SK-N-SH (cell line): Measurements from ENCODE around the gene RAB4B. TPM values are rescaled to one million over a fixed set of nuclear protein-coding genes. Genes with fewer than 3 reads are reported as not detected.
"Not testable (repeated sequence)": the region's sequence is repeated elsewhere in the genome, so short reads cannot be mapped to it uniquely, and the experiment has no call there.

ENCODE experiments used
- CTCF ChIA-PET: fragments of 300-600, 350-600 bp; formaldehyde crosslinking; extraction: SDS; loops from one replicate; lab custom pipeline; 2021; lab: Yijun Ruan, JAX
- POLR2A ChIA-PET: fragments of 350-600 bp; sonication (Branson Sonifier 250); formaldehyde crosslinking; extraction: SDS; loops from one replicate; lab custom pipeline; 2020; ENCODE audit warnings: antibody characterized with exemption, inconsistent platforms; lab: Yijun Ruan, JAX
- DNase-seq: peaks from one replicate; pipeline ENCODE4 v3.0.0; 2012
- H2AFZ ChIP-seq: fragments of 200-600 bp; sonication (generic); 2 replicates; pipeline ENCODE4 v1.8.1; 2016; ENCODE audit warnings: antibody characterized with exemption, mild to moderate bottlenecking, low read depth
- H3F3A ChIP-seq: fragments of 200-600 bp; sonication (generic); replicated peaks from 2 replicates; pipeline ENCODE3; 2016; ENCODE audit warnings: antibody characterized with exemption, mild to moderate bottlenecking; ENCODE audit not compliant: insufficient read depth
- H3K27ac ChIP-seq, 2 experiments: fragments of 200-500 bp in 1 of 2; fragments of 200-600 bp in 1 of 2; sonication (Bioruptor generic) in 1 of 2; sonication (generic), shearing (Covaris generic) in 1 of 2; 2 replicates each; pipeline versions ENCODE4 v1.5.1 to v1.6.1; 2014 to 2016; ENCODE audit warnings: low read depth in 2 of 2, inconsistent platforms in 1 of 2, low read length in 1 of 2, mild to moderate bottlenecking in 1 of 2, mixed read lengths in 1 of 2
- H3K27me3 ChIP-seq: fragments of 200-600 bp; sonication (generic), shearing (Covaris generic); 2 replicates; pipeline ENCODE4 v1.6.1; 2016; ENCODE audit warnings: mixed run types; ENCODE audit not compliant: insufficient read depth
- H3K36me3 ChIP-seq, 2 experiments: fragments of 200-500 bp in 1 of 2; fragments of 200-600 bp in 1 of 2; sonication (Bioruptor generic) in 1 of 2; sonication (generic) in 1 of 2; replicated peaks in 1 of 2; 2 replicates each; pipeline versions ENCODE3 to v1.5.1; 2014 to 2016; ENCODE audit warnings: low read length in 1 of 2, mild to moderate bottlenecking in 1 of 2; ENCODE audit not compliant: insufficient read depth in 2 of 2, control insufficient read depth in 1 of 2
- H3K4me1 ChIP-seq, 2 experiments: fragments of 200-500 bp in 1 of 2; fragments of 200-600 bp in 1 of 2; sonication (Bioruptor generic) in 1 of 2; sonication (generic), shearing (Covaris generic) in 1 of 2; 2 replicates each; pipeline versions ENCODE4 v1.5.1 to v1.6.1; 2014 to 2016; ENCODE audit warnings: low read depth in 1 of 2, low read length in 1 of 2, mixed run types in 1 of 2; ENCODE audit not compliant: insufficient read depth in 2 of 2, control insufficient read depth in 1 of 2
- H3K4me2 ChIP-seq: fragments of 200-600 bp; sonication (generic), shearing (Covaris generic); 2 replicates; pipeline ENCODE4 v1.6.1; 2017; ENCODE audit warnings: mixed run types
- H3K4me3 ChIP-seq, 2 experiments: fragments of 200-500 bp in 1 of 2; fragments of 200-600 bp in 1 of 2; sonication (Bioruptor generic) in 1 of 2; sonication (generic), shearing (Covaris generic) in 1 of 2; 2 replicates each; pipeline versions ENCODE4 v1.5.1 to v1.8.1; 2014 to 2016; ENCODE audit warnings: low read depth in 2 of 2, inconsistent platforms in 1 of 2, low read length in 1 of 2, mild to moderate bottlenecking in 1 of 2, mixed read lengths in 1 of 2, moderate library complexity in 1 of 2
- H3K79me2 ChIP-seq: fragments of 200-600 bp; sonication (generic); 2 replicates; pipeline ENCODE4 v1.8.1; 2017; ENCODE audit warnings: mild to moderate bottlenecking; ENCODE audit not compliant: insufficient read depth
- H3K9ac ChIP-seq: fragments of 200-600 bp; sonication (generic); 2 replicates; pipeline ENCODE4 v1.6.1; 2017; ENCODE audit warnings: mixed run types
- H3K9me2 ChIP-seq: fragments of 200-600 bp; sonication (generic); 2 replicates; pipeline ENCODE4 v1.6.1; 2017; ENCODE audit warnings: mixed run types
- H3K9me3 ChIP-seq: fragments of 200-600 bp; sonication (generic); 2 replicates; pipeline ENCODE4 v1.6.1; 2017; ENCODE audit warnings: mixed run types, mild to moderate bottlenecking, moderate library complexity
- H4K20me1 ChIP-seq: fragments of 200-600 bp; sonication (generic); 2 replicates; pipeline ENCODE4 v1.6.1; 2017; ENCODE audit warnings: mild to moderate bottlenecking, mixed run types; ENCODE audit not compliant: insufficient read depth
- ELF1 ChIP-seq: IDR thresholded peaks from 2 replicates; pipeline ENCODE4 v1.4.0; 2012
- FOSL2 ChIP-seq: IDR thresholded peaks from 2 replicates; pipeline ENCODE4 v1.4.0; 2012; ENCODE audit warnings: low read depth, mild to moderate bottlenecking, moderate library complexity, borderline replicate concordance
- FOXJ3 ChIP-seq: sonication (generic); formaldehyde crosslinking; IDR thresholded peaks from 2 replicates; pipeline ENCODE4 v1.5.1; 2020; ENCODE audit warnings: mild to moderate bottlenecking, missing genetic modification reagents
- FOXM1 ChIP-seq: IDR thresholded peaks from 2 replicates; pipeline ENCODE4 v1.4.0; 2012; ENCODE audit warnings: low read depth, mild to moderate bottlenecking
- JUND ChIP-seq: IDR thresholded peaks from 2 replicates; pipeline ENCODE4 v1.4.0; 2012
- MEF2A ChIP-seq: IDR thresholded peaks from 2 replicates; pipeline ENCODE4 v1.4.0; 2012; ENCODE audit warnings: low read depth, borderline replicate concordance
- RCOR1 ChIP-seq: fragments of 150-350 bp; IDR thresholded peaks from 2 replicates; pipeline ENCODE4 v1.6.1; 2017; ENCODE audit warnings: antibody characterized with exemption, low read length
- RFX5 ChIP-seq: IDR thresholded peaks from 2 replicates; pipeline ENCODE4 v1.6.1; 2012; ENCODE audit warnings: mild to moderate bottlenecking, improper control_type of control experiment, low read length
- RXRA ChIP-seq: IDR thresholded peaks from 2 replicates; pipeline ENCODE4 v1.4.0; 2012; ENCODE audit warnings: low read depth, mild to moderate bottlenecking, borderline replicate concordance
- SIN3A ChIP-seq: IDR thresholded peaks from 2 replicates; pipeline ENCODE4 v1.6.1; 2012; ENCODE audit warnings: low read depth, mild to moderate bottlenecking, low read length, moderate library complexity, borderline replicate concordance
- SMC3 ChIP-seq: IDR thresholded peaks from 2 replicates; pipeline ENCODE4 v1.6.1; 2012; ENCODE audit warnings: low read depth, low read length, improper control_type of control experiment
- TCF12 ChIP-seq: IDR thresholded peaks from 2 replicates; pipeline ENCODE4 v1.4.0; 2012
- TEAD4 ChIP-seq: IDR thresholded peaks from 2 replicates; pipeline ENCODE4 v1.4.0; 2012; ENCODE audit warnings: mild to moderate bottlenecking, borderline replicate concordance; ENCODE audit not compliant: insufficient read depth
- whole genome bisulfite sequencing: methylation state at CpG from one replicate; pipeline ENCODE4 v1.1.6; 2017; ENCODE audit warnings: low lambda C conversion rate; 5-methylcytosine and 5-hydroxymethylcytosine counted together
- polyA plus RNA-seq, 3 experiments: library from polyadenylated mRNA; depleted of rRNA; stranded (reverse); fragments of >200 nt; gene quantifications; 2 replicates each; pipeline ENCODE4 v1.2.3, GENCODE V29; 2012
- TF ChIP-seq, protein P1 (sequence below): IDR thresholded peaks from 2 replicates; pipeline ENCODE4 v1.4.0; 2012; ENCODE audit warnings: low read depth
- TF ChIP-seq, protein P2 (sequence below): IDR thresholded peaks from 2 replicates; pipeline ENCODE4; 2012
- TF ChIP-seq, protein P3 (sequence below): IDR thresholded peaks from 2 replicates; pipeline ENCODE4 v1.4.0; 2012; ENCODE audit warnings: low read depth, borderline replicate concordance
- TF ChIP-seq, protein P4 (sequence below): fragments of 150-350 bp; IDR thresholded peaks from 2 replicates; pipeline ENCODE4 v1.6.1; 2017; ENCODE audit warnings: antibody characterized with exemption, low read length, low read depth, borderline replicate concordance

Gene RAB4B
- polyA plus RNA-seq, 1 of the 3 experiments (the other 2 are of a cell fraction): 53.2 TPM

DNA sequence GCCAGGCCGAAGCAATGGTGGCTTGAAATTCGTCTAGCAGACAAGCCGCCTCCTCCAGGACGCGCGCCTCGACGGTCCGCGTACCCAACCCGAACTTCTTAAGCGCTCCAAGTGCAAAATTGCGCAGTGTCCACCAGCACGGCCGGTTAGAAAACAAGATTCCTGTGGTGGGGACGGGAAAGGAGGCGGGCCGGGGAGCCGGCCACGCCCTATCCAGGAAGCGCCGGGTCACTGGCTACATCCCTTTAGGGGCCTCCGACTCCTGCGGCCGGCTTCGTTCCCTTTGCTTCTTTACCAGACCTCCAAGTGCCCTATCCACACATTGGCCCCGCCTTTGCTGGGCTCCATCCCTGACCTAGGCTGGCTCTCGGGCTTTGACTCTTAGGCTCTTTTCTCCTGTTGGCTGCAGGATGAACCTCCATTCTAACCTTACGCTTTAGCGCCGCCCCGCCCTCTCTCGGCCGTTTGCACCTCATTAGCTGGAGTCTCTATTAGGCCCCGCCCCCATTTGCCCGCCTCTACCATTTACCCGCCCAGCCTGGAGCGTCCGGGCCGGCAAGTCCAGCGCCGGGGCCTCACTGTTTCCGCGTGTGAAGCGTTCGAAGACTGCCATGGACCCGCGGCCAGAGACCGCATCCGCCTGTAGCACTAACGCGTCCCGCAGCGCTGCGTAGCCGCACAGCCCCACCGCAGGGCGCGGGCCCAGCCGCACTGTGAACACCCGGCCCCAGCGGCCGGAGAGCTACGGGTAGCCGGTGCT is 32.8 kb downstream of the RAB4B start:
- H3K27me3 ChIP-seq, H3K9me2 ChIP-seq, H3K9me3 ChIP-seq, H3K9ac ChIP-seq, H2AFZ ChIP-seq, H3K27ac ChIP-seq, POLR2A ChIA-PET, H3K4me2 ChIP-seq: not testable (repeated sequence)
- Histone ChIP-seq H3K36me3 (peaks cover 19 to 27% of the 10 kb centered on the region in 2 experiments), H3K79me2 (peaks cover 37% of the 10 kb centered on the region), H4K20me1 (peaks cover 43% of the 10 kb centered on the region), H3K4me1 (peaks cover 12 to 25% of the 10 kb centered on the region in 2 experiments; a peak in 3 of 4 replicates), H3F3A (peaks cover 18% of the 10 kb centered on the region), H3K4me3 (peak overlapping the region in 1 of 2 experiments; percentile 30; a peak in 1 of 4 replicates)
- DNase-seq: peak; percentile 69
- CTCF ChIA-PET: interaction anchor here (1.3 kb wide), 1 partner anchor 148 kb away, joined by 3 read pairs; no protein-coding TSS in a partner anchor
- 52% methylated on average over 34 of the region's 65 CpGs for WGBS
- TF ChIP-seq, protein P1, sequence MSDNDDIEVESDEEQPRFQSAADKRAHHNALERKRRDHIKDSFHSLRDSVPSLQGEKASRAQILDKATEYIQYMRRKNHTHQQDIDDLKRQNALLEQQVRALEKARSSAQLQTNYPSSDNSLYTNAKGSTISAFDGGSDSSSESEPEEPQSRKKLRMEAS: peak; percentile 48; the same call in 1 of the 2 replicates
- TF ChIP-seq, all 33 proteins: peak for 1; not testable (repeated sequence) for 32

DNA sequence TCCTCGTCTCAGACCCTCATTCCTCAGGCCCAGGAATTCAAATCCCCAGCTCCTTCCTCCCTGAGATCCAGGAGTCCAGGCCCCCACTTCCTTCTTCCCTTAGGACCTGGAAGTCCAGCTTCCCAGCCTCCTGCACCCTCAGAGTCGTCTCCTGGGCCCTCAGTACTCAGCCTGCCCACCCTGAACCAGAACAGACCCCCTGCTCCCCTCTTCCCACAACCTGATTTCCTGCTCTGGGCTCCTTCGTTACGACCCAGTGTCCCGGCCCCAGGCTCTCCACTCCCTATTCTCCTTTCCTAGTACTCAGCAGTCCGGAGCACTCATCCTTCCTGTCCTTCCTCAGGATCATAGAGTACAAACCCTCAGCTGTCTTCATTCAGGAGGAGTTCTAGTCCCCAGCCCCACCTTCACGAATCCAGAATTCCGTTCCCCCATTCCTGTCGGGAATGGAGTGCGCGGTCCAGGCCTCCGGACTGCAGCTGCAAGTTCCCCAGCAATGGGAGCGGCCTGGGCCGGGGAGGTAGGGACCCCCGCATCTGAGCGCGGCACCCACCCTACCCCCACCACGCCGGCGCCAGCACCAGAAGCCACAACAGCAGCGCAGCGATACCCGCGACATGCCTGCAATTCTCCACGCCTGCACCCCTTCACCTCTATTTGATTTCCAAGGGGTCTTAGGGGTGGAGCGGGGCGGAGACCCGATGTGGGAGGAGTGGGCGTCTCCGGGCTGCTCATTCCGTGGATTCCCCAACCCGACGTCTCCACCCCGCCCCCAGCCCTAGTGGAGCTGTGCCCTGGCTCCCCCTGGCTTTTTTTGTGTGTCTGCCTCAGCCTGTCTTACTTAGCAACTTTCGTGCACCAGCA is 33.7 kb downstream of the RAB4B start:
- DNase-seq: no peak
- Histone ChIP-seq H3K9me3 (no peaks in the 10 kb centered on the region), H3K4me1 (peaks cover 5 to 16% of the 10 kb centered on the region in 2 experiments; a peak in 3 of 4 replicates), H3F3A (peaks cover 12% of the 10 kb centered on the region), H2AFZ (no peak overlapping the region), H3K27me3 (no peaks in the 10 kb centered on the region), H3K9ac (no peak overlapping the region), H4K20me1 (peaks cover 36% of the 10 kb centered on the region), H3K9me2 (no peaks in the 10 kb centered on the region), H3K4me3 (no peak overlapping the region), H3K79me2 (peaks cover 31% of the 10 kb centered on the region), H3K27ac (no peak overlapping the region), H3K36me3 (peaks cover 19 to 27% of the 10 kb centered on the region in 2 experiments), H3K4me2 (no peak overlapping the region)
- CTCF ChIA-PET: interaction anchor here (1.0 to 1.3 kb wide), 3 partner anchors 13 to 150 kb away, joined by 3 read pairs; partner anchors contain the start of gene EGLN2
- 85% methylated on average over 33 of the region's 35 CpGs for WGBS
- POLR2A ChIA-PET: no interaction called here
- TF ChIP-seq SMC3: no peak
- TF ChIP-seq TCF12: no peak
- no peak for TF ChIP-seq RFX5
- TF ChIP-seq SIN3A: no peak
- no peak for TF ChIP-seq ELF1
- TF ChIP-seq, protein P2, sequence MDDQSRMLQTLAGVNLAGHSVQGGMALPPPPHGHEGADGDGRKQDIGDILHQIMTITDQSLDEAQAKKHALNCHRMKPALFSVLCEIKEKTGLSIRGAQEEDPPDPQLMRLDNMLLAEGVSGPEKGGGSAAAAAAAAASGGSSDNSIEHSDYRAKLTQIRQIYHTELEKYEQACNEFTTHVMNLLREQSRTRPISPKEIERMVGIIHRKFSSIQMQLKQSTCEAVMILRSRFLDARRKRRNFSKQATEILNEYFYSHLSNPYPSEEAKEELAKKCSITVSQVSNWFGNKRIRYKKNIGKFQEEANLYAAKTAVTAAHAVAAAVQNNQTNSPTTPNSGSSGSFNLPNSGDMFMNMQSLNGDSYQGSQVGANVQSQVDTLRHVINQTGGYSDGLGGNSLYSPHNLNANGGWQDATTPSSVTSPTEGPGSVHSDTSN: no peak
- TF ChIP-seq, protein P1: no peak
- TF ChIP-seq RXRA: no peak
- TF ChIP-seq FOXM1: no peak
- no peak for TF ChIP-seq FOSL2
- TF ChIP-seq, protein P3, sequence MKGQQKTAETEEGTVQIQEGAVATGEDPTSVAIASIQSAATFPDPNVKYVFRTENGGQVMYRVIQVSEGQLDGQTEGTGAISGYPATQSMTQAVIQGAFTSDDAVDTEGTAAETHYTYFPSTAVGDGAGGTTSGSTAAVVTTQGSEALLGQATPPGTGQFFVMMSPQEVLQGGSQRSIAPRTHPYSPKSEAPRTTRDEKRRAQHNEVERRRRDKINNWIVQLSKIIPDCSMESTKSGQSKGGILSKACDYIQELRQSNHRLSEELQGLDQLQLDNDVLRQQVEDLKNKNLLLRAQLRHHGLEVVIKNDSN: no peak
- no peak for TF ChIP-seq TEAD4
- no peak for TF ChIP-seq RCOR1
- TF ChIP-seq MEF2A: no peak
- TF ChIP-seq, protein P4, sequence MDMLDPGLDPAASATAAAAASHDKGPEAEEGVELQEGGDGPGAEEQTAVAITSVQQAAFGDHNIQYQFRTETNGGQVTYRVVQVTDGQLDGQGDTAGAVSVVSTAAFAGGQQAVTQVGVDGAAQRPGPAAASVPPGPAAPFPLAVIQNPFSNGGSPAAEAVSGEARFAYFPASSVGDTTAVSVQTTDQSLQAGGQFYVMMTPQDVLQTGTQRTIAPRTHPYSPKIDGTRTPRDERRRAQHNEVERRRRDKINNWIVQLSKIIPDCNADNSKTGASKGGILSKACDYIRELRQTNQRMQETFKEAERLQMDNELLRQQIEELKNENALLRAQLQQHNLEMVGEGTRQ: no peak
- TF ChIP-seq FOXJ3 (CRISPR knock-in tag): no peak
- no peak for TF ChIP-seq JUND

DNA sequence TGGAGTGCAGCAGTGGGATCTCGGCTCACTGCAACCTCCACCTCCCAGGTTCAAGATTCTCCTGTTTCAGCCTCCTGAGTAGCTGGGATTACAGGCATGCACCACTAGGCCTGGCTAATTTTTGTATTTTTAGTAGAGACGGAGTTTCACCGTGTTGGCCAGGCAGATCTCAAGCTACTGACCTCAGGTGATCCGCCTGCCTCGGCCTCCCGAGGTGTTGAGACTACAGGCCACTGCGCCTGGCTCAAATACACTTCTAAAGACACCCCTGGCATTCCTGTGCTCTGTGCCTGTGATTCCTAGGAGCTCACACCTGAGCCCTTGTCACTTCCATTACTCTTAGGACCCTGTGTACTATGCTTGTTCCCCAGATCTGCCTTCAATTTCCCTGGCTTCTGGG is 34.5 kb downstream of the RAB4B start:
- POLR2A ChIA-PET, H3F3A ChIP-seq: not testable (repeated sequence)
- CTCF ChIA-PET: interaction anchor here (1.0 to 1.1 kb wide), 2 partner anchors 14 to 151 kb away, joined by 3 read pairs; partner anchors contain the start of gene EGLN2

More for the DNA sequence above, 34.5 kb downstream of the RAB4B start:
- not testable (repeated sequence) for H3K9ac ChIP-seq, H2AFZ ChIP-seq, DNase-seq, H3K9me2 ChIP-seq, H3K4me1 ChIP-seq, H3K4me3 ChIP-seq, H3K27ac ChIP-seq, H3K27me3 ChIP-seq, H3K9me3 ChIP-seq
- Histone ChIP-seq H4K20me1 (peaks cover 29% of the 10 kb centered on the region), H3K79me2 (peaks cover 24% of the 10 kb centered on the region), H3K36me3 (peaks cover 13 to 21% of the 10 kb centered on the region in 2 experiments), H3K4me2 (0 out of 2 replicates have a peak overlapping the region, but pooled peaks have one; percentile 33)
- WGBS: 83% methylated on average over 7 of the region's 7 CpGs
